Measurements from ENCODE around the gene RHOT2. TPM values are rescaled to one million over a fixed set of nuclear protein-coding genes. Genes with fewer than 3 reads are reported as not detected.

Gene RHOT2
- total RNA-seq, 1 donor from 2014 or later = 34.0 TPM

DNA sequence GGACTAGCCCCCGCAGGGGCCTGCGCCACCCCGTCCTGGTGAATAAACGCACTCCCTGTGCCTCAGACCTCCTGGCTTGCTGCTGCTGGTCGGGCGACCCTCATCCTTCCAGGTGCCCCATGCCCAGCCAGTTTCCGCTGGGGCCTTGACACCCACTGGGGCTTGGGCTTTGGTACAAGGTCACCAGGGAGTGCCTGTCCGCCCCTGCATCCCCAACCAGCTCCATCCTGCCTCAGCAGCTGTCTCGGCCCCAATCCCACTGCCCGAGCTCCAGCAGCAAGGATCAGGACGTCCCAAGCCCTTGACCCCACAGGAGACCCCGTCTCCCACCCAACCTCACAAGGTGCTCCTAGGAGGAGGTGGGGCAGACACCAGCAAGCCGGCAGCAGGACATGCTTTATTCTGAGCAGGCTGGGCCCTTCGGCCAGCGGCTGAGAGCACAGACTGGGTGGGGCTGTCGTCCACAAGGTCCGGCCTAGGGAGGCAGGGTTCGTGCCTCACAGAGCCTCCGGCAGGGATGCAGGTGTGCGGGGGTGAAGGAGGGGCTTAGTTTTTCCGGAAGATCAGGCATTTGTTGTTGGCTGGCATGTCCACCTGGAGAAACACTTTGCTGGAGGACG lies 33.8 kb upstream of the RHOT2 start:
- Mint-ChIP-seq H3K4me3 (peak overlapping the region; percentile 74), H3K4me1 (peaks cover 26% of the 10 kb centered on the region), H3K9me3 (peaks cover 3% of the 10 kb centered on the region), H3K27ac (no peak overlapping the region), H3K36me3 (peaks cover 3% of the 10 kb centered on the region), H3K27me3 (ENCODE audit: insufficient read depth, low read depth) (peaks cover 11% of the 10 kb centered on the region)
- H3K79me2 ChIP-seq (ENCODE audit: low read depth) = peaks cover 12% of the 10 kb centered on the region
- no peaks in the 10 kb centered on the region for H3K9me3 ChIP-seq (ENCODE audit: low read depth)
- H3K9ac ChIP-seq = no peak overlapping the region
- H2AFZ ChIP-seq (replicated peaks) = no peak overlapping the region
- peaks cover 34% of the 10 kb centered on the region for H3K4me1 ChIP-seq
- no peaks in the 10 kb centered on the region for H3K36me3 ChIP-seq
- no peak for TF ChIP-seq EZH2phosphoT487 (IDR thresholded peaks at IDR 0.05)
- TF ChIP-seq, protein P1, sequence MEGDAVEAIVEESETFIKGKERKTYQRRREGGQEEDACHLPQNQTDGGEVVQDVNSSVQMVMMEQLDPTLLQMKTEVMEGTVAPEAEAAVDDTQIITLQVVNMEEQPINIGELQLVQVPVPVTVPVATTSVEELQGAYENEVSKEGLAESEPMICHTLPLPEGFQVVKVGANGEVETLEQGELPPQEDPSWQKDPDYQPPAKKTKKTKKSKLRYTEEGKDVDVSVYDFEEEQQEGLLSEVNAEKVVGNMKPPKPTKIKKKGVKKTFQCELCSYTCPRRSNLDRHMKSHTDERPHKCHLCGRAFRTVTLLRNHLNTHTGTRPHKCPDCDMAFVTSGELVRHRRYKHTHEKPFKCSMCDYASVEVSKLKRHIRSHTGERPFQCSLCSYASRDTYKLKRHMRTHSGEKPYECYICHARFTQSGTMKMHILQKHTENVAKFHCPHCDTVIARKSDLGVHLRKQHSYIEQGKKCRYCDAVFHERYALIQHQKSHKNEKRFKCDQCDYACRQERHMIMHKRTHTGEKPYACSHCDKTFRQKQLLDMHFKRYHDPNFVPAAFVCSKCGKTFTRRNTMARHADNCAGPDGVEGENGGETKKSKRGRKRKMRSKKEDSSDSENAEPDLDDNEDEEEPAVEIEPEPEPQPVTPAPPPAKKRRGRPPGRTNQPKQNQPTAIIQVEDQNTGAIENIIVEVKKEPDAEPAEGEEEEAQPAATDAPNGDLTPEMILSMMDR (IDR thresholded peaks at IDR 0.05) = no peak
- no peak for TF ChIP-seq EZH2 (IDR thresholded peaks at IDR 0.05)
- H3K4me3 ChIP-seq = no peak overlapping the region
- peaks cover 31% of the 10 kb centered on the region for H3F3A ChIP-seq (ENCODE audit: low read depth)
- no peaks in the 10 kb centered on the region for H3K27me3 ChIP-seq
- peaks cover 37% of the 10 kb centered on the region for H4K20me1 ChIP-seq (ENCODE audit: low read depth)
- no peak overlapping the region for H3K27ac ChIP-seq
- no peak overlapping the region for H3K4me2 ChIP-seq
- DNase-seq (ENCODE audit: low spot score) = no peak

DNA sequence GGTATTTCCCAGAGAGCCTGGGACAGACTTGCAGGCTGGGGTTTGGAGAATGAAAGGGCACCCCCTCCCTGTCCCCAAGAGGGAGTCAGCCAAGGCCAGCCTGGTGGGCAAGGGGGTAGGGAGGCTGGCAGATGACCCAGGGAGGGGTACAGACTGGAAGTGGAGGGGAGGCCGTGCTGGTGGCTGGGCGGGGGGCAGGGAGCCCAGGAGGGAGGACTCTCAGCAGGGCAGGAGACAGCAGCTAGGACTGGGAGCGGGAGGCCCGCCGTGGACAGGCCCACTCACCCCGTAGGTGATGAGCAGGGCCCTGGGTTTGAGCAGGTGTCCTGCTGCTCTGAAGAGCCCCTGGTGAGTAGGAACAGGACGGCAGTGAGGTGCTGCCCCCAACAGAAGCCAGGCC lies 32.9 kb upstream of the RHOT2 start:
- Histone ChIP-seq H3K9ac (no peak overlapping the region), H3F3A (ENCODE audit: low read depth) (peaks cover 30% of the 10 kb centered on the region), H3K4me3 (peak overlapping the region; percentile 79), H2AFZ (replicated peaks) (no peak overlapping the region), H3K36me3 (no peaks in the 10 kb centered on the region), H3K27ac (no peak overlapping the region), H4K20me1 (ENCODE audit: low read depth) (peaks cover 29% of the 10 kb centered on the region), H3K4me1 (peaks cover 27% of the 10 kb centered on the region), H3K9me3 (ENCODE audit: low read depth) (no peaks in the 10 kb centered on the region), H3K27me3 (no peaks in the 10 kb centered on the region), H3K79me2 (ENCODE audit: low read depth) (peaks cover 12% of the 10 kb centered on the region), H3K4me2 (peak overlapping the region; percentile 83)
- DNase-seq (ENCODE audit: low spot score) = no peak
- Mint-ChIP-seq H3K27me3 (ENCODE audit: insufficient read depth, low read depth) (peaks cover 13% of the 10 kb centered on the region), H3K27ac (no peak overlapping the region), H3K4me3 (peak overlapping the region; percentile 74), H3K9me3 (peaks cover 3% of the 10 kb centered on the region), H3K4me1 (peaks cover 26% of the 10 kb centered on the region), H3K36me3 (peaks cover 3% of the 10 kb centered on the region)
- TF ChIP-seq EZH2 (IDR thresholded peaks at IDR 0.05) (no peak), EZH2phosphoT487 (IDR thresholded peaks at IDR 0.05) (no peak)
- TF ChIP-seq, protein P1 (IDR thresholded peaks at IDR 0.05) = no peak

GRCh38 chr16:635573-636205 lies 32.2 kb upstream of the RHOT2 start:
- H3K4me1 Mint-ChIP-seq = peaks cover 26% of the 10 kb centered on the region
- peaks cover 3% of the 10 kb centered on the region for H3K36me3 Mint-ChIP-seq
- no peak for DNase-seq (ENCODE audit: low spot score)
- TF ChIP-seq EZH2phosphoT487 (IDR thresholded peaks at IDR 0.05) (no peak), EZH2 (IDR thresholded peaks at IDR 0.05) (no peak)
- TF ChIP-seq, protein P1 (IDR thresholded peaks at IDR 0.05) = no peak
- peak overlapping the region; percentile 83 for H3K4me2 ChIP-seq
- no peak overlapping the region for H3K27ac Mint-ChIP-seq
- H3K27me3 Mint-ChIP-seq (ENCODE audit: insufficient read depth, low read depth) = peaks cover 13% of the 10 kb centered on the region
- H3K9me3 Mint-ChIP-seq = peaks cover 3% of the 10 kb centered on the region
- no peaks in the 10 kb centered on the region for H3K9me3 ChIP-seq (ENCODE audit: low read depth)
- no peaks in the 10 kb centered on the region for H3K27me3 ChIP-seq
- H3K4me3 ChIP-seq = peak overlapping the region; percentile 79
- H3K27ac ChIP-seq = no peak overlapping the region
- peaks cover 23% of the 10 kb centered on the region for H4K20me1 ChIP-seq (ENCODE audit: low read depth)
- H3K4me3 Mint-ChIP-seq = peak overlapping the region; percentile 95
- peak overlapping the region; percentile 24 for H3K9ac ChIP-seq
- H2AFZ ChIP-seq (replicated peaks) = no peak overlapping the region
- H3K4me1 ChIP-seq = peaks cover 22% of the 10 kb centered on the region
- H3K79me2 ChIP-seq (ENCODE audit: low read depth) = peaks cover 12% of the 10 kb centered on the region
- peaks cover 28% of the 10 kb centered on the region for H3F3A ChIP-seq (ENCODE audit: low read depth)
- no peaks in the 10 kb centered on the region for H3K36me3 ChIP-seq

All from neural progenitor cell (in vitro differentiated cells).